Measurements from ENCODE around the gene ST7. TPM values are rescaled to one million over a fixed set of nuclear protein-coding genes. Genes with fewer than 3 reads are reported as not detected.

The ST7 gene
- total RNA-seq, 2 experiments from 2014 or later = 6.7 to 7.4 TPM

GRCh38 chr7:117269886-117270285 is 316.6 kb downstream of the ST7 start:
- ChIA-PET CTCF (no interaction called here), POLR2A (no interaction called here)
- no peaks in the 10 kb centered on the region for H3K4me1 Mint-ChIP-seq
- no peak overlapping the region for H3K27ac Mint-ChIP-seq
- H3K36me3 Mint-ChIP-seq (ENCODE audit: low read depth) = no peaks in the 10 kb centered on the region
- peaks cover 3% of the 10 kb centered on the region for H3K27me3 Mint-ChIP-seq
- no peak overlapping the region for H3K4me3 Mint-ChIP-seq
- no peaks in the 10 kb centered on the region for H3K9me3 Mint-ChIP-seq
- DNase-seq = no peak

- peaks cover 3% of the 10 kb centered on the region for H3K27me3 Mint-ChIP-seq
- no peak overlapping the region for H3K4me3 Mint-ChIP-seq
- ChIA-PET POLR2A (no interaction called here), CTCF (no interaction called here)
- no peaks in the 10 kb centered on the region for H3K9me3 Mint-ChIP-seq
- H3K4me1 Mint-ChIP-seq = no peaks in the 10 kb centered on the region
- H3K36me3 Mint-ChIP-seq (ENCODE audit: low read depth) = no peaks in the 10 kb centered on the region
- H3K27ac Mint-ChIP-seq = no peak overlapping the region
- no peak for DNase-seq
Measured at GRCh38 chr7:117270371-117270770, 317.1 kb downstream of the ST7 start.

GRCh38 chr7:117271566-117271965 is 318.3 kb downstream of the ST7 start:
- Mint-ChIP-seq H3K4me3 (no peak overlapping the region), H3K36me3 (ENCODE audit: low read depth) (no peaks in the 10 kb centered on the region)

GRCh38 chr7:117272017-117272759 is 318.9 kb downstream of the ST7 start:
- ChIA-PET POLR2A (no interaction called here), CTCF (no interaction called here)

More at GRCh38 chr7:117271566-117271965, 318.3 kb downstream of the ST7 start:
- Mint-ChIP-seq H3K27me3 (peaks cover 3% of the 10 kb centered on the region), H3K4me1 (no peaks in the 10 kb centered on the region), H3K9me3 (no peaks in the 10 kb centered on the region), H3K27ac (no peak overlapping the region)
- ChIA-PET POLR2A (no interaction called here), CTCF (no interaction called here)
- no peak for DNase-seq

DNA sequence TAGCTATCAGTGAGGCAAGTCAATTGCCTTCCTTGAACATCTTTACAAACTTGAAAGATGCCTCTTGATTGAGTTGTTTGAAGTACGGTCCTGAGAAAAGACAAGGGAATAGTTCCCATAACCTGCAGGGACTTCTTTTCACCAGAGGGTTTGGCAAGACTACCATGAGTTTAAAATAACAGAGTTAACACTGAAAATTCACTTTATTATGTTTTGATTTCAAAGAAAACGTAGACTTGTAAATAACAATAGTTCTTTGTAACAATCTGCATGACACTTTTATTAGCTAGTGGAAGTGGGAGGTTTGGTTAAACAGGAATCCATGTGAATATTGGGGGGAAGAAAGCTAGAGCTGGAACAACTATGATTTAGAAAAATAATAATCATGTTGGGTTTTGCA is 320.0 kb downstream of the ST7 start:
- CTCF ChIA-PET = interaction anchor here (1.7 kb wide), 1 partner anchor 43 kb away, joined by 3 read pairs; no protein-coding TSS in a partner anchor

More at GRCh38 chr7:117272017-117272759, 318.9 kb downstream of the ST7 start:
- no peak for DNase-seq
- Mint-ChIP-seq H3K4me1 (no peaks in the 10 kb centered on the region), H3K27me3 (peaks cover 3% of the 10 kb centered on the region), H3K9me3 (no peaks in the 10 kb centered on the region), H3K4me3 (no peak overlapping the region), H3K27ac (no peak overlapping the region), H3K36me3 (ENCODE audit: low read depth) (no peaks in the 10 kb centered on the region)

GRCh38 chr7:117273814-117274225 is 320.5 kb downstream of the ST7 start:
- H3K9me3 Mint-ChIP-seq = no peaks in the 10 kb centered on the region
- H3K4me1 Mint-ChIP-seq = no peaks in the 10 kb centered on the region
- DNase-seq = no peak
- ChIA-PET CTCF (interaction anchor here (1.7 kb wide), 1 partner anchor 43 kb away, joined by 3 read pairs; no protein-coding TSS in a partner anchor), POLR2A (no interaction called here)
- H3K27me3 Mint-ChIP-seq = peaks cover 3% of the 10 kb centered on the region
- H3K36me3 Mint-ChIP-seq (ENCODE audit: low read depth) = no peaks in the 10 kb centered on the region
- no peak overlapping the region for H3K27ac Mint-ChIP-seq
- H3K4me3 Mint-ChIP-seq = no peak overlapping the region

More for the DNA sequence above, 320.0 kb downstream of the ST7 start:
- Mint-ChIP-seq H3K9me3 (no peaks in the 10 kb centered on the region), H3K27ac (no peak overlapping the region), H3K4me3 (no peak overlapping the region), H3K4me1 (no peaks in the 10 kb centered on the region), H3K36me3 (ENCODE audit: low read depth) (no peaks in the 10 kb centered on the region), H3K27me3 (peaks cover 3% of the 10 kb centered on the region)
- POLR2A ChIA-PET = no interaction called here
- DNase-seq = no peak

DNA sequence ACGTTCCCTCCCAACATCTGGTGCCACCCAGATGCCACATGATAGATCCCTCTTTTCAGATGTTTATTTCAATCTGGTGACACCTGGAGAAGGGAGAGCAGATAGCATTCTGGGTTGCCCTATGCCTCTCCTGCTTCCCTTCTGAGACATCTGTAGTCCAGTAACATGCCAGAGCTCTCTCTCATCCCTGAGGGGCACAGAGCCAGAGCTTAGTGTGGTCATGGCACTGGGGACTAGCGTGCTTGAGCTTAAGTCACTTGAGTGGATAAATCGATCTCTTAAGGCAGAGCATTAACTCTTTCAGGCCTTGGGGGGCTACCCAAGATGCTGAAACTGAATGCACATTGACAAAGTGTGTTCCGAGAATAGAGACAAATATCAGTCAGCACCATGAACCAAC is 321.6 kb downstream of the ST7 start:
- Mint-ChIP-seq H3K27me3 (peaks cover 3% of the 10 kb centered on the region), H3K27ac (no peak overlapping the region), H3K9me3 (no peaks in the 10 kb centered on the region), H3K36me3 (ENCODE audit: low read depth) (no peaks in the 10 kb centered on the region), H3K4me3 (no peak overlapping the region), H3K4me1 (no peaks in the 10 kb centered on the region)
- no peak for DNase-seq
- CTCF ChIA-PET = no interaction called here
- POLR2A ChIA-PET = no interaction called here

- ChIA-PET CTCF (no interaction called here), POLR2A (no interaction called here)
- no peaks in the 10 kb centered on the region for H3K9me3 Mint-ChIP-seq
- no peaks in the 10 kb centered on the region for H3K36me3 Mint-ChIP-seq (ENCODE audit: low read depth)
- H3K27me3 Mint-ChIP-seq = no peaks in the 10 kb centered on the region
- H3K4me3 Mint-ChIP-seq = no peak overlapping the region
- no peak overlapping the region for H3K27ac Mint-ChIP-seq
- no peaks in the 10 kb centered on the region for H3K4me1 Mint-ChIP-seq
- no peak for DNase-seq
Measured at GRCh38 chr7:117277576-117277975, 324.3 kb downstream of the ST7 start.

DNA sequence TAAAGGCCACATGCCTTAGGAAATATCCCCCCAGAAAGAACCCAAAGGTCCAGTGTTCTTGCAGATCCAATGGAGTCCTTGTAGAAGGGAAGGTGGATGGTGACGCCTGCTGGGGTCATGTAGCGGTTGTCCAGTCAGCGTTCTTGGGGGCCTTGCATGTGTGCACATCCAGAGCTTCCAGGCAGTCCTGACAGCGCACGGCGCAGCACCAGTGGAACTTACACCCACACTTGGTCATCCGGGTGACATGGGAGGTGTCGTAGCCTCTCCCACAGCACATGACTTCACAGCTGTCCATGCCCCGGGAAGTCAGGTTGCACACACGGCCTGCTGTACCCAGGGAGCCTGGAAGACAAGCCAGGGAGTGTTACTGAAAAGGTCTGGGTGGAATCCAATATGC is 324.7 kb downstream of the ST7 start:
- Mint-ChIP-seq H3K9me3 (no peaks in the 10 kb centered on the region), H3K27me3 (no peaks in the 10 kb centered on the region), H3K4me3 (no peak overlapping the region), H3K4me1 (no peaks in the 10 kb centered on the region), H3K27ac (no peak overlapping the region), H3K36me3 (ENCODE audit: low read depth) (no peaks in the 10 kb centered on the region)
- ChIA-PET CTCF (no interaction called here), POLR2A (no interaction called here)
- DNase-seq = no peak

- H3K27ac Mint-ChIP-seq = no peak overlapping the region
- CTCF ChIA-PET = no interaction called here
- no peaks in the 10 kb centered on the region for H3K27me3 Mint-ChIP-seq
- no peak overlapping the region for H3K4me3 Mint-ChIP-seq
- no peaks in the 10 kb centered on the region for H3K9me3 Mint-ChIP-seq
- no peaks in the 10 kb centered on the region for H3K4me1 Mint-ChIP-seq
- no peak for DNase-seq
- H3K36me3 Mint-ChIP-seq (ENCODE audit: low read depth) = no peaks in the 10 kb centered on the region
- POLR2A ChIA-PET = no interaction called here
Measured at GRCh38 chr7:117279203-117279602, 325.9 kb downstream of the ST7 start.

Other genes with a start within 250 kb of the ST7 start
- gene CAPZA2, start 90.9 kb upstream of the ST7 start, total RNA-seq = 100 to 1,000 TPM; 152 to 155 TPM

All from activated CD4-positive, alpha-beta memory T cell treated with anti-CD3 and anti-CD28 coated beads, Interleukin-2, amount 10 ng/mL, durations not matched to agents 7 days and 5 days (primary cell).